GM12878 (cell line): ENCODE measurements around the gene HMGXB3. TPM values are rescaled to one million over a fixed set of nuclear protein-coding genes. Genes with fewer than 3 reads are reported as not detected.

ENCODE experiments used
- ATAC-seq: fragments of 200-7000 bp; cut with Tn5 transposase; 3 replicates; pipeline ENCODE4 v1.9.1; 2020; ENCODE audit warnings: mild to moderate bottlenecking, moderate library complexity
- BruUV-seq: library from RNA; stranded (reverse); fragments of 400-500 nt; replicated peaks from 2 replicates; lab custom pipeline; 2021; lab: Mats Ljungman, UMichigan
- CTCF ChIA-PET: fragments of 300-600 bp; sonication (Branson Sonifier 250); formaldehyde crosslinking; extraction: SDS; loops from one replicate; lab custom pipeline; 2021; ENCODE audit warnings: inconsistent platforms; lab: Yijun Ruan, JAX
- POLR2A ChIA-PET: fragments of 350-600 bp; formaldehyde crosslinking; extraction: SDS; loops from one replicate; lab custom pipeline; 2021; ENCODE audit warnings: inconsistent platforms; lab: Charles Lee
- RAD21 ChIA-PET: fragments of 300-600 bp; sonication (Branson Sonifier 250); formaldehyde crosslinking; loops from one replicate; lab custom pipeline; 2023; ENCODE audit warnings: antibody characterized with exemption; ENCODE audit not compliant: unreplicated experiment; lab: Charles Lee
- SMC1A ChIA-PET: fragments of 300-600 bp; sonication (Branson Sonifier 250); formaldehyde crosslinking; loops from one replicate; lab custom pipeline; 2023; ENCODE audit not compliant: unreplicated experiment, uncharacterized antibody; lab: Charles Lee
- DNase-seq: peaks from one replicate; pipeline ENCODE4 v3.0.0-alpha.2; 2011; ENCODE audit warnings: low read depth, low spot score
- FAIRE-seq: peaks from 3 replicates; lab custom pipeline; 2011; peaks lifted over from hg19 to GRCh38; lab: Jason Lieb, UNC
- H2AFZ ChIP-seq: 2 replicates; pipeline ENCODE4 v1.6.0; 2011; ENCODE audit warnings: low read depth, low read length, control low read depth; ENCODE audit not compliant: control insufficient read depth
- H3K27ac ChIP-seq: 2 replicates; pipeline ENCODE4 v1.5.1; 2011; ENCODE audit warnings: control low read depth; ENCODE audit not compliant: control insufficient read depth, insufficient read depth
- H3K27me3 ChIP-seq, 2 experiments: replicated peaks in 1 of 2; 2 replicates each; pipeline versions ENCODE4 v1.6.0 to v1.6.1; 2011; ENCODE audit warnings: low read length in 1 of 2; ENCODE audit not compliant: control insufficient read depth in 2 of 2, insufficient read depth in 2 of 2
- H3K36me3 ChIP-seq, 2 experiments: 2 replicates each; pipeline ENCODE4 v1.5.1; 2011; ENCODE audit warnings: low read length in 1 of 2; ENCODE audit not compliant: control insufficient read depth in 2 of 2, insufficient read depth in 2 of 2
- H3K4me1 ChIP-seq: 2 replicates; pipeline ENCODE4 v1.6.1; 2011; ENCODE audit warnings: mild to moderate bottlenecking, low read length, moderate library complexity, mixed read lengths; ENCODE audit not compliant: control insufficient read depth, insufficient read depth
- H3K4me2 ChIP-seq: 2 replicates; pipeline ENCODE4 v1.6.0; 2011; ENCODE audit warnings: control low read depth; ENCODE audit not compliant: control insufficient read depth, insufficient read depth
- H3K4me3 ChIP-seq: fragments of 200-600 bp; sonication (generic); 2 replicates; pipeline ENCODE4 v1.5.1; 2016
- H3K79me2 ChIP-seq: 2 replicates; pipeline ENCODE4 v1.6.0; 2011; ENCODE audit warnings: low read length; ENCODE audit not compliant: control insufficient read depth, insufficient read depth
- H3K9ac ChIP-seq: 2 replicates; pipeline ENCODE4 v1.8.0; 2011; ENCODE audit warnings: low read length, control low read depth, mixed read lengths; ENCODE audit not compliant: control insufficient read depth, insufficient read depth
- H3K9me3 ChIP-seq: replicated peaks from 3 replicates; pipeline ENCODE4 v1.5.1; 2011; ENCODE audit warnings: mild to moderate bottlenecking, low read length; ENCODE audit not compliant: control insufficient read depth, insufficient read depth
- H4K20me1 ChIP-seq: 2 replicates; pipeline ENCODE4 v1.6.0; 2011; ENCODE audit not compliant: control insufficient read depth, insufficient read depth
- ATF7 ChIP-seq: fragments of 450-650 bp; IDR thresholded peaks from 2 replicates; pipeline ENCODE4 v1.6.1; 2016; ENCODE audit warnings: low read depth, mild to moderate bottlenecking
- BHLHE40 ChIP-seq, 2 experiments: fragments of 450-650 bp in 1 of 2; IDR thresholded peaks; 2 replicates each; pipeline ENCODE4 v1.6.1; 2011 to 2017; ENCODE audit warnings: low read depth in 2 of 2, borderline replicate concordance in 1 of 2, improper control_type of control experiment in 1 of 2, low read length in 1 of 2, mild to moderate bottlenecking in 1 of 2
- CEBPZ ChIP-seq: fragments of 150-350 bp; IDR thresholded peaks from 2 replicates; pipeline ENCODE4 v1.6.1; 2016; ENCODE audit warnings: low read depth, low read length
- EED ChIP-seq: sonication (generic); IDR thresholded peaks from 2 replicates; pipeline ENCODE4 v1.6.1; 2016; ENCODE audit warnings: antibody characterized with exemption, low read depth
- HDAC2 ChIP-seq: fragments of 200-600 bp; sonication (generic); IDR thresholded peaks from 2 replicates; pipeline ENCODE4 v1.6.1; 2017
- IRF4 ChIP-seq: IDR thresholded peaks from 2 replicates; pipeline ENCODE4 v1.6.1; 2011; ENCODE audit warnings: low read depth, low read length
- MYB ChIP-seq: fragments of 150-350 bp; IDR thresholded peaks from 2 replicates; pipeline ENCODE4 v1.6.1; 2014; ENCODE audit warnings: mild to moderate bottlenecking, low read depth, low read length, borderline replicate concordance
- NFYA ChIP-seq: IDR thresholded peaks from 2 replicates; pipeline ENCODE4 v1.6.1; 2011; ENCODE audit warnings: low read depth, mild to moderate bottlenecking, low read length, improper control_type of control experiment, borderline replicate concordance
- POLR2AphosphoS5 ChIP-seq: IDR thresholded peaks from 2 replicates; pipeline ENCODE4 v1.6.1; 2011; ENCODE audit warnings: mild to moderate bottlenecking, low read length, inconsistent platforms
- SKIL ChIP-seq: fragments of 450-650 bp; IDR thresholded peaks from 2 replicates; pipeline ENCODE4 v1.6.1; 2017; ENCODE audit warnings: mild to moderate bottlenecking, low read depth, inconsistent platforms; ENCODE audit not compliant: poor library complexity, severe bottlenecking
- SMARCA5 ChIP-seq: fragments of 450-650 bp; IDR thresholded peaks from 2 replicates; pipeline ENCODE4 v1.6.1; 2017; ENCODE audit warnings: mild to moderate bottlenecking
- USF1 ChIP-seq: IDR thresholded peaks from 2 replicates; pipeline ENCODE4 v1.6.1; 2011; ENCODE audit warnings: borderline replicate concordance, low read depth, mild to moderate bottlenecking, moderate library complexity, mixed read lengths, low read length; ENCODE audit not compliant: insufficient read depth; ENCODE audit errors: extremely low read length
- ZNF24 ChIP-seq: fragments of 450-650 bp; IDR thresholded peaks from 2 replicates; pipeline ENCODE4 v1.6.1; 2017; ENCODE audit warnings: antibody characterized with exemption, mild to moderate bottlenecking
- ZNF384 ChIP-seq: IDR thresholded peaks from 2 replicates; pipeline ENCODE4 v1.6.1; 2012; ENCODE audit warnings: low read depth, mild to moderate bottlenecking, low read length, improper control_type of control experiment, borderline replicate concordance
- WGBS: methylation state at CpG from one replicate; pipeline ENCODE4 v1.1.6; 2016; ENCODE audit warnings: low lambda C conversion rate; ENCODE audit not compliant: insufficient replicate concordance, insufficient coverage; ENCODE audit errors: missing lambda C conversion rate; 5-methylcytosine and 5-hydroxymethylcytosine counted together
- in situ Hi-C: fragments of 300-500 bp; cut with MboI; formaldehyde crosslinking; loops from 9 replicates; pipeline ENCODE4 v1.14.3; 2018; ENCODE audit warnings: mixed read lengths
- intact Hi-C: fragments of 100-400 bp; cut with micrococcal nuclease; formaldehyde crosslinking; loops from one replicate; pipeline ENCODE4 v1.14.2; 2022; ENCODE audit not compliant: unreplicated experiment
- polyA plus RNA-seq, 11 experiments: library from polyadenylated mRNA; depleted of rRNA in 4 of 11; unstranded in 6 of 11; stranded (reverse) in 5 of 11; fragments of >200 nt; fragmentation: Nextera tagmentation in 4 of 11; fragmentation: Illumina TruSeq in 1 of 11; extraction: Ambion mirVana in 4 of 11; extraction: Trizol in 1 of 11; gene quantifications; 1 replicate in 1 of 11; 2 replicates in 10 of 11; pipeline versions ENCODE4 v1.2.1 to v1.2.3, GENCODE V29; 2011 to 2016; ENCODE audit warnings: inconsistent platforms in 2 of 11, missing spikeins in 2 of 11, low read depth in 1 of 11
- total RNA-seq, 4 experiments: library from RNA; depleted of rRNA in 3 of 4; stranded (reverse); fragments of >200 nt in 3 of 4; fragmentation: Illumina TruSeq in 1 of 4; extraction: Trizol in 1 of 4; gene quantifications; 2 replicates each; pipeline versions ENCODE4 v1.2.1 to v1.2.3, GENCODE V29; 2013 to 2021

HMGXB3 gene
- total and polyA plus RNA-seq, 10 of the 15 experiments (the other 5 are each of a cell fraction or from before 2014, with no cell fraction given) = 1.00 to 42.2 (median 28.1) TPM

DNA sequence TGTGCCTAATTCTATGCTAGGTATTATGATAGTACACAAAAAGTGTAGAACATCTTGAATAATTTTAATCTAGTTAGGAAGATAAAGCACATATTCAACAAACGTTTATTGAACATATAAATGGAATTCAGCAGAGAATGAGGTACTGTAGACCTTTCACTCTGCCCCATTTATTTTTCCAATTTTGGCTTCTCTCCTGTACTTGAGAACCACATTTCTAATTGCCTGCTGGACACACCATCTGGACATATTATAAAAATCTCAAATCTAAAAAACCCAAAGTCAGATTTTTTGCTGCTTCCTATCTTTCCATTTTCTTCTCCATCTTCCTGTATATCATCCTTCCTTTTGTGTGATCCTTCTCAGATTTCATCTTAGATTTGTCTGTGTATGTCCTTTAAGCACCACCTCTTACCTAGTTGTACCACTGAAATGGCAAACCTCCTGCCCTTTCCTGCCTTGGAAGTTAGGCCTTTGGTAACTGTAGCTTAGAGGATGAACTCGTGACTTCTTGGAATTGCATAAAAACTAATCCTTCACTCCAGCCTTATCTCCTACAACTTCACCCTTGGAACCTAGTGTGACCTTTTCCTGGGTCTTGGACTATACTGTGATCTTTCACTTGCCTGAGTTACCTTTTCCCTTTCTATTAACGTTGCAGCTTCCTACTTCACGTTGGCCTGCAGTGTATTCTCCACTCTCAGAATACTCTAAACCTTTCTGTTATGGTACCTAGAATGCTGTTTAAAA is 31.2 kb upstream of the HMGXB3 start:
- BruUV-seq = no TSS peak
- H2AFZ ChIP-seq = no peak overlapping the region
- no peak for FAIRE-seq
- CTCF ChIA-PET = interaction anchor here (1.1 to 5.4 kb wide), 3 partner anchors 9 to 116 kb away, joined by 4 to 42 read pairs (median 5); partner anchors contain the start of gene SLC26A2
- no peaks in the 10 kb centered on the region for H3K79me2 ChIP-seq
- in situ Hi-C loops (no loop called here), intact Hi-C loops (loop anchor here (10.0 kb wide), 1 partner anchor 235 kb away; the partner anchor contains the start of gene PPARGC1B)
- SMC1A ChIA-PET = interaction anchor here (1.2 to 1.5 kb wide), 2 partner anchors 22 to 174 kb away, joined by 3 to 4 read pairs; no protein-coding TSS in a partner anchor
- H3K4me1 ChIP-seq = no peaks in the 10 kb centered on the region
- no peaks in the 10 kb centered on the region for H3K36me3 ChIP-seq
- no peaks in the 10 kb centered on the region for H4K20me1 ChIP-seq
- no peak overlapping the region for H3K27ac ChIP-seq
- H3K4me3 ChIP-seq = no peak overlapping the region
- POLR2A ChIA-PET = no interaction called here
- no peak for ATAC-seq
- 93% methylated on average over 4 of the region's 4 CpGs for WGBS
- no peak overlapping the region for H3K4me2 ChIP-seq
- RAD21 ChIA-PET = no interaction called here
- no peaks in the 10 kb centered on the region for H3K9me3 ChIP-seq
- no peak overlapping the region for H3K9ac ChIP-seq
- H3K27me3 ChIP-seq = no peaks in the 10 kb centered on the region
- no peak for DNase-seq
- TF ChIP-seq CEBPZ (no peak), USF1 (no peak), POLR2AphosphoS5 (no peak), EED (no peak), BHLHE40 (IDR thresholded peaks at IDR 0.05; ENCODE audit: borderline replicate concordance in 1 of 2, low read depth in 2 of 2, low read length in 1 of 2) (no peak), SMARCA5 (no peak), NFYA (no peak), SKIL (no peak), MYB (no peak), ATF7 (no peak), ZNF384 (no peak), ZNF24 (no peak), HDAC2 (no peak), IRF4 (no peak)
